Coronary artery (tissue), 2 donors: ENCODE measurements around the gene PTRH1.
A peak's percentile ranks its signal among the peaks of the same experiment; 100 is the strongest.
"Not testable (repeated sequence)": the region's sequence is repeated elsewhere in the genome, so short reads cannot be mapped to it uniquely, and the experiment has no call there.

ENCODE experiments used
- DNase-seq: peaks from one replicate; pipeline ENCODE4 v3.0.0-alpha.2; 2017; ENCODE audit warnings: low spot score
- H3K27ac ChIP-seq, 2 donors: fragments of 200-600 bp; sonication (generic); one replicate each; pipeline ENCODE4 v1.5.1; 2016 to 2019
- H3K4me3 ChIP-seq: fragments of 200-600 bp; sonication (generic); 2 replicates; pipeline ENCODE4 v1.5.1; 2016; ENCODE audit warnings: mild to moderate bottlenecking, moderate library complexity
- TF ChIP-seq, protein P1 (sequence below): fragments of 200-600 bp; sonication (generic); IDR thresholded peaks from one replicate; pipeline ENCODE4 v1.5.1; 2019; ENCODE audit warnings: antibody characterized with exemption

Gene PTRH1

DNA sequence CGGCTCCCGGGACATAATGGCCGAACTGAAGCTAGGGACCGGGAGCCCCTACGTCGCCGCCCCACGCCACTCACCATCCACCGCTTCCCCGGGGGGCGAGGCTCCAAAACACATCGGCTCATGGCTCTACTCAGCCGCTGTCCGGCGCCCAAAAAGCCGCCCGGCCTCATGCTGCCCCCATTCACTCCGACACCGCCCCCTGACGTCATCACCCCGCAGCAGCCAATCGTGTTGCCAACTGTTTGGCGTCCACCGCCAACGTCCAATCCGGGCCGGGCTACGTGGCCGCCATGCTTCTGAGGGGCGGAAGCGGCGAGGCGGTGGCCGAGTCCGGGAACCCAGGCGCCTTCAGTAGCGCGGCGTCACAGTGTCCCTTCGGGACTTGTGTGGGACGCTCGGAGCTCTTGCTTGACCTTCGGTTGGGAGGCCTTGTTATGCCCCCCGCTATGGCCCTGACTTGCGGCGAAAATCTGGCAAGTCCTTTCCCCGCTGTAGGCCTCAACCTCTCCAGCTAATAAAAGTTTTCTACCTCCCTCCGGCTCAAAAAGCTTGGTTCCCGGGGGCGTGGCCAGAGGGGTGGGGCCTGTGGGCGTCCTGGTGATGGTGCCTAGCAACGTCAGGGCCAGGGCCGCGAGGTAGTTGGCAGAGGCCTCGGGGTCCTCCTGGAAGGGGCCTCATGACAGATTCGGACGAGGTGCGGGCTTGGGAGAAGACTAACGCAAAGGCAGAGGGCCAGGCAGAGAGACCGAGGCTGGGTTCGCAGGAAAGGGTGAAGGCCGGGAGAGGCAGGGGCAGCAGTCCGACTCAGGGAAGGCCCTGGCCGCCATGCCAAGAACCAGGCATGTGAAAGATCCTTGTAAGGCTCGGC lies at the start of gene PTRH1, which contains the start of gene TTC16:
Gene PTRH1, minus strand, starts transcription at position 194 of the 868 bp plus-strand sequence. Its CDS starts 24 bp downstream, at position 170.
Gene TTC16, plus strand, starts transcription at position 610 of the 868 bp plus-strand sequence. Its CDS starts 67 bp downstream, at position 677.
- Histone ChIP-seq H3K4me3 (peak within 1 kb of the TSS; percentile 96), H3K27ac (peak within 1 kb of the TSS; percentile 73 to 75)
- TF ChIP-seq, protein P1, sequence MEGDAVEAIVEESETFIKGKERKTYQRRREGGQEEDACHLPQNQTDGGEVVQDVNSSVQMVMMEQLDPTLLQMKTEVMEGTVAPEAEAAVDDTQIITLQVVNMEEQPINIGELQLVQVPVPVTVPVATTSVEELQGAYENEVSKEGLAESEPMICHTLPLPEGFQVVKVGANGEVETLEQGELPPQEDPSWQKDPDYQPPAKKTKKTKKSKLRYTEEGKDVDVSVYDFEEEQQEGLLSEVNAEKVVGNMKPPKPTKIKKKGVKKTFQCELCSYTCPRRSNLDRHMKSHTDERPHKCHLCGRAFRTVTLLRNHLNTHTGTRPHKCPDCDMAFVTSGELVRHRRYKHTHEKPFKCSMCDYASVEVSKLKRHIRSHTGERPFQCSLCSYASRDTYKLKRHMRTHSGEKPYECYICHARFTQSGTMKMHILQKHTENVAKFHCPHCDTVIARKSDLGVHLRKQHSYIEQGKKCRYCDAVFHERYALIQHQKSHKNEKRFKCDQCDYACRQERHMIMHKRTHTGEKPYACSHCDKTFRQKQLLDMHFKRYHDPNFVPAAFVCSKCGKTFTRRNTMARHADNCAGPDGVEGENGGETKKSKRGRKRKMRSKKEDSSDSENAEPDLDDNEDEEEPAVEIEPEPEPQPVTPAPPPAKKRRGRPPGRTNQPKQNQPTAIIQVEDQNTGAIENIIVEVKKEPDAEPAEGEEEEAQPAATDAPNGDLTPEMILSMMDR: no peak
- peak; percentile 98 for DNase-seq

- H3K27ac ChIP-seq: peak overlapping the region in 1 of 2 donors; percentile 68
- H3K4me3 ChIP-seq: no peak overlapping the region
- DNase-seq: no peak
- TF ChIP-seq, protein P1: no peak
Observed at GRCh38 chr9:127763918-127764384, 48.5 kb upstream of the PTRH1 start.

DNA sequence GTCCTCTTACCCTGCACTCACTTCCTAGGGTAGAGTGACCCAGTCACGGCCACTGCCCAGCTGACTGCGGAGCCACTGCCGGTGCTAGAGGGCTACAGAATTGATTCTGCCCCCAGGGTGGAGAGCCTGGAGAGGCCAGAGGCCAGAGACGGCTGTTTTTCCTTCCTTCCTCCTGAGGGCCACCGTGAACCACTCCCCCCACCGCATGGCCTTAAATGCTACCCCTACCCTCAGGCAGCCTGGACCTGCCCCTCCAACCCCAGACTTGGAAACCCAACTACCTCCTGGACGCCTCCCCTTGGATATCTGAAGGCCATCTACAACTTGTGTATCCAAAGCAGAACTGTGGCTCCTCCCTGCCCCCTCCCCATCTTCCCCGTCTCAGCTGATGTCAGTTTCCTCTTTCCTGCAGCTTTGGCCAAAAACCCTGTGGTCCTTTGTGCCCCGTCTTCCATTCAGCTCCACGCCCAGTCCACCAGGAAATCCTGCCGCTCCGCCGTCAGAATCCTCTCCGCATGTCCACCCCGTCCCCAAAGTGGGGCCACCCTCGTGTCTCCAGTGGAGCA lies 46.7 kb upstream of the PTRH1 start:
- DNase-seq: no peak
- TF ChIP-seq, protein P1: no peak
- peak overlapping the region in 1 of 2 donors; percentile 72 for H3K27ac ChIP-seq
- peak overlapping the region; percentile 22 for H3K4me3 ChIP-seq

GRCh38 chr9:127761491-127761956 lies 46.1 kb upstream of the PTRH1 start:
- H3K4me3 ChIP-seq: peak overlapping the region; percentile 22
- TF ChIP-seq, protein P1: no peak

DNA sequence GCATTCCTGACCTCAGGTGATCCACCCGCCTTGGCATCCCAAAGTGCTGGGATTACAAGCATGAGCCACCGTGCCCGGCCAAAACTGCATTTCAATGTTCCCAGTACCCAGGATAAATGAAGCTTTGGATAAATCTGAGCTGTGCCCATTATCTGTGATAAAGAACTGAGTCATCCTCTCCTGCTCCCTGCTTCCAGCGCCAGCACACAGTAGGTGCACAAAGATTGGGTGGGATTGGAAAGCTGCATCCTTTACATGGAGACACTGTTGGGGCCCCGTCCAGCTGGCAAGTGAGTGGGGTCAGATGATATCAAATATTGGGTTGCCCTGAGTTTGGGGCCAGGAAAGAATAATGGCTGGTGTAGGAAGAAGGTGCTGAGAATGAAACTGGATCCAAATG lies 45.6 kb upstream of the PTRH1 start:
- Histone ChIP-seq H3K4me3 (no peak overlapping the region), H3K27ac (peak overlapping the region in 1 of 2 donors; percentile 72)
- TF ChIP-seq, protein P1: no peak
- DNase-seq: no peak

More at GRCh38 chr9:127761491-127761956, 46.1 kb upstream of the PTRH1 start:
- DNase-seq: no peak
- peak overlapping the region in 1 of 2 donors; percentile 72 for H3K27ac ChIP-seq

DNA sequence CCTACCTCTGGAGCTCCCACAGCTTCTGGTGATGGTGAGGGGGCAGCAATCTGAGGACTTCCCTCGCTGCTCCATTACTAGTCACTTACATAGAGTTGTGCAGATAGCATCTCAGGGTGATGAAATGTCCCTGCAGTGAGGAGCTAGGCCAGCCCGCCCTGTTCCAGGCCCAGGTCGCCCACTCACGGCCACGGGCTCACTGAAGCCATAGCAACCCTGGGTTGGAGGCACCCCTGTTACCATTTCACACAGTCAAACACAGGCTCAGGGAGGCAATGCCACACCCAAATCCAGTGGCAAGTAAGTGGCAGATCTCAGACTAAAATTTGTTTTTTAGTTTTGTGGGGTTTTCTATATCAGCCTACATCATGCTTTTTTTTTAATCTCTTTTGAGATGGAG lies 43.4 kb upstream of the PTRH1 start:
- DNase-seq: no peak
- TF ChIP-seq, protein P1: no peak
- no peak overlapping the region for H3K27ac ChIP-seq
- no peak overlapping the region for H3K4me3 ChIP-seq

DNA sequence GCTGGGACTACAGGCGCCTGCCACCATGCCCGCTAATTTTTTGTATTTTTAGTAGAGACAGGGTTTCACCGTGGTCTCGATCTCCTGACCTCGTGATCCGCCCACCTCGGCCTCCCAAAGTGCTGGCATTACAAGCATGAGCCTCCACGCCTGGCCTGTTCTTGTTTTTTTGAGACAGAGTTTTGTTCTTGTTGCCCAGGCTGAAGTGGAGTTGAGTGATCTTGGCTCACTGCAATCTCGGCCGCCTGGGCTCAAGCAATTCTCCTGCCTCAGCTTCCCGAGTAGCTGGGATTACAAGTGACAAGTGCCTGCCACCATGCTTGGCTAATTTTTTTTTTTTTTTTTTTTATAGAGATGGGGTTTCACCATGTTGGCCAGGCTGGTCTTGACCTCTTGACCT lies 41.3 kb upstream of the PTRH1 start:
- not testable (repeated sequence) for H3K4me3 ChIP-seq, DNase-seq, H3K27ac ChIP-seq
